ELF-1 (cell line): ENCODE data around the gene MAPRE3.

Source experiments
- DNase-seq: peaks from one replicate; pipeline ENCODE4 v3.0.0-alpha.2; 2016; ENCODE audit warnings: low read depth, low spot score

MAPRE3 gene

GRCh38 chr2:27039871-27040270 is 69.4 kb downstream of the MAPRE3 start:
- no peak for DNase-seq

- DNase-seq, result no peak
These were observed 69.8 kb downstream of the MAPRE3 start for GRCh38 chr2:27040282-27040681.

DNA sequence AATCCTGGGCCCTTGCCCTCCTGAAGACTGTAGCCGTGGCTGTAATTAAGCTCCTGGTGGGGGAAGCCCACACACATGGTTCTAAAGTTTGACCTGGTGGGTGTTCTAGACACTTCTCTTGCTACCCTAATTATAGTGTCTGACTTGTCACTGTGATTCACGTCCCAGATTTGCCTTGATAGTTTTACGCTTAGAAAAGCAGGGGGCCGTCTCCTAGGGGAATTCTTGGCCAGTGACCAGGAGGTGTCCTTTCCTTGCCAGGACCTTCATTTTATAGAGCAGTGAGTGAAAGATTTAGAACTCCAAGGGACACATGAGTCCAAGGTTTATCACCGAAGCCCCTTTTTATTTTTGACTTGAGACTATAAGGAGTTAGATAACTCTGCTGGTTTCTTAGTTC is 71.3 kb downstream of the MAPRE3 start:
- DNase-seq, result no peak

DNA sequence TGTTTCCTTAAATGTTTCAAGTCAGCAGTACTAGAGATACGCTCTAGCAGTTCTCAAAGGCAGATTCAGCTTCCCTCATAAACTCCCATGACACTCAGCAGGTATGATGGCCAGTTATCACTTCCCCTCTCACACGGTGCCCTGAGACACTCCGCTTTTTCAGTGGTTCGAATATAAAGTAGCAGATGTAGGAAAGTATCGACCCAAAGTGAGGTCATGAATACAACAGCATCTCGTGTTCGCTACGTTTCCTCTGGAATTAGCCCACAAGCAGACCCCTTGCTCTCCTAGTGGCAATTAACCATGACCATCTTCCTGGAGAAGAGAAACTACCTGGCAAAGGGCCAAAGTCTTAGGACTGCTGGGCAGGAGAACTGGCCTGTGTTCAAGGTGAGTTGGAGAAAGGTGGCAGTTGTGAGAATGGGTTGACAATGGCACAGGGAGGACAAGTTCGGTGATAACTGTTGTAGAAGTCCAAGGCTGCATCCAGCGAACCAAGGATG is 71.8 kb downstream of the MAPRE3 start:
- DNase-seq, result no peak

GRCh38 chr2:27042985-27043634 is 72.7 kb downstream of the MAPRE3 start:
- no peak for DNase-seq

DNA sequence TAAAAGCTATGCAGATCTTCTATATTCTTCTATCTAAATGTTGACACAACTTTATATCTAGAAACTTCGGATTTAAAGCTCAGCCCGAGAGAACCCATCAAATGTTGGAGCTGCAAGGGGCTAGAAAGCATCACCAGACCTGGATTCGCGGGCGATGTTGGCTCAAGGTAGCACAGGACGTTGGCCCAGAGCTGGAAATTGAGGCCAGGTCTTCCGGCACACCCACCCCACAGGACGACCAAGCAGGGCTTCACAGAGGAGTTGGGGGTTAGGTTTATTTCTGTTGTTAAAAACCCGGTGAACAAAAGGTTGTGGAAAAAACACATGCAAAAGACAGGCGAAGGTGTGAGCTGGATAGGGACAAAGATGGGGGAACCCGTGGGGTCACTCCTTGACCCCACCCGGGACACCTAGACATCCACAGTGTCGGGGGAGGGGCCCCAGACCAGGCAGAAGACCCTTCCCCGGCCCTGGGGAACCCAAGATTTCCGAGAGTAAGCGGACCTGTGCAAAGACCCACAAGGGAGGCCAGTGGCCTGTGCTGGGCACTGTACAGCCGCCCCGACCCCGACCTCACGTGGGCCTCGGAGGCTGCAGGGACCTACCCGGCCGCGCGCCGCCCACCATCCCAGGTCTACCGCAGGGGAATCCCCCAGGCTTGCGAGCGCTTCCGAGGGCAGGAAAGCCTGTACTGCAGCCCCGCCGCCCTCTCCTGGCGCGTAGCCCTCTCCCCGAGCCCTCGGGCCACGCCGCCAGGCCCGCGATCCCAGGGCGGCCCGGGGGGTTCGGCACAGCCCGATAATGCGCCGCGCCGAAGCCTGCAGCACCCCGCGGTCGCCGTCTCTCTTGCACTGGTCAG is 79.2 kb downstream of the MAPRE3 start:
- DNase-seq, result no peak

DNA sequence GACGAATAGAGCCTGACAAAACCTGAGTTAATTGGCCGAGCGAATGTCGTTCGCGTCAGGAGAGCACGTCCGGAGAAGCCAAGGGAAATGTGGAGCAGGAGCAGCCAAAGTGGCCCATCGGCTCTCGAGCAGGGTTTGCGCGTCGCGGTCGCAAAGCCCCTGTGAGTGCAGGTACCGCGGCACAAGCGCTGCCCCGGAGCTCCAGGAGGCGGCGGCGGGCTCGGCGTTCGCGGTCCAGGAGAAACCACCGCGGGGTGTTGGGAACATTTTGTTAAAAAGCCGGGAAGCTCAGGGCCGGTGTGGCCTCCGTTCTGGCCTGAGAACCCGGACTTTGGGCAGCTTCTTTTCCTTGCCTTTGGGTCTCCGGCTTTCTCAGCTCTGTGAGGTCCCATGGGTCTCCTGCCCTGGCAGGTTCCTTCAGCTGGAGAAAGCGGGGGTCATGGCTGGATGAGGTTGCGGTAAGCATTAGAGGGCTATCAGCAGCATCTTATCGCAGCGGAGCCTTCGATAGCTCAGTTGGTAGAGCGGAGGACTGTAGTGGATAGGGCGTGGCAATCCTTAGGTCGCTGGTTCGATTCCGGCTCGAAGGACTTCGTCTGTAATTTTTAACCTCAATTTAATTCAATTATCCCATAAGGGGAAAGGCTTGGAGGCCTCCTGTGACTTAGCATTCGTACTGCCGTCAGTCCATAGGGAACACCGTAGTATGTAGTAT is 80.0 kb downstream of the MAPRE3 start:
- DNase-seq, result peak; percentile 98

GRCh38 chr2:27050996-27051901 is 80.8 kb downstream of the MAPRE3 start, which contains the start of gene AGBL5:
Gene AGBL5, plus strand, starts transcription at chr2:27051668. Its CDS starts 1,291 bp downstream, at chr2:27052959.
- peak; percentile 97 for DNase-seq

DNA sequence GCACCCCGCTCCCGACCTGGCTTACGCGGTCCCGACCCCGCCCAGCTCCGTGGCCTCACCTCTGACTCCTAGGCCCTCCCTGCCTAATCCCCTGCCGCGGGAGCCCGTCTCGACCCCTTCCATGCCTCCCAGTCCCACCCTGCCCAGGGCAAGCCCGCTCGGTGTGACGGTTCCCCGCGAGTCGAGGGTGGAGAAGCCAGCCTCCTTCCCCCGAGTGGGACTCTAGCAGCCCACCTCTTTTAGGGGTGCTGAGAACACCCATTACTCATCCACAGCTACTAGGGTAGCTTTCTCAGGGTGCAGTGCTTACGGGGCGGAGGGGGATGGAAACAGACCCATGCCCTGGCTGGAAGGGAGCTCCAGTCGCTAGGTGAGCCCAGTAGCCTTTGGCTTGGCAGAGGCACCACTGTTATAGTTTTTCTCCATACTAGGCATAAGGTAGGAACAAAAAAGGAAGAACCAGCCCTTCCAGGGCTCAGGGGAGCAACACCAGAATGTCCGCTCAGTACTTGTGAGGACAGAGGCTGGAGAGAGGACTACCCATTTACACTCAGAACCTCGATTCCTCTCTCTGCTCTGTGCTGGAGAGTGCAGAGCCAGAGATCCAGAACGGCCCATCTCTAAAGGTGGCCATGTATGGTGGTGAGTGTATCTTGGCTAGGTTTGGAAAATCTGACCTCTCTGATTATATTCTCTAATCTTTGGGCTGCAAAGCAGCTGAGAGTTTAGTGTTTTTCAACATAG is 81.6 kb downstream of the MAPRE3 start:
- peak; percentile 29 for DNase-seq

DNA sequence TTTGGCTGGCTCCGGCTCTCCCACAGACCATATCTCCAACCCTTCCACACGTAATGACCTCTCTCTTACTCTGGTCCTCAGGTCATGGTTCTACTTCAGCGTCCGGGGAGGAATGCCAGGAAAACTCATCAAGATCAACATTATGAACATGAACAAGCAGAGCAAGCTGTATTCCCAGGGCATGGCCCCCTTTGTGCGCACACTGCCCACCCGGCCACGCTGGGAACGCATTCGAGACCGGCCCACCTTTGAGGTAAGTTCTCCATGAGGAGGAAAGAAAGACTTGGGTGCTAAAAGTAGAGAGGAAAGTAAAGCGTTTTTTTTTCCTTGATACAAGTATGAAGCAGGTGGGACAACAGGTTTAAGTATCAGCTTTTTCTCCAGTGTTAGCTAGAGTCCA is 82.9 kb downstream of the MAPRE3 start:
- DNase-seq, result no peak

- no peak for DNase-seq
These were observed 83.3 kb downstream of the MAPRE3 start for GRCh38 chr2:27053776-27054175.

GRCh38 chr2:27054721-27055120 is 84.3 kb downstream of the MAPRE3 start:
- DNase-seq, result no peak

DNA sequence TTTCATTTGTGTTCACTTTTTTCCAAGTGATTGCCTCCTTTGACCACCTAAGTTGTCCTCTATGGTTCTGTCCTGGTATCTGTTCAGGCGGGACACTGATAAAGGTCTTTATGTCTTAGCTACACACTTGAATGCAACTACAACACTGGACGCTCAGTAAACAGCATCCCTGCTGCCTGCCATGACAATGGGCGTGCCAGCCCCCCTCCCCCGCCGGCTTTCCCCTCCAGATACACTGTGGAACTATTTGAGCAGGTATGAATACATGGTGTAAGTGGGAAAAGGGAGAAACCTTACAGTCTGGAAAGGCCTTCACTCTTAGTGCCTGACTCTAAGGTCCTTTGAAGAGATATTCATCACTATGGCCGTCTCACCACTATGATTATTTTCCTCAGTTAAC is 86.7 kb downstream of the MAPRE3 start:
- no peak for DNase-seq

GRCh38 chr2:27058210-27058609 is 87.8 kb downstream of the MAPRE3 start:
- DNase-seq, result no peak

- DNase-seq, result no peak
These were observed 88.8 kb downstream of the MAPRE3 start for GRCh38 chr2:27059141-27059820.

- no peak for DNase-seq
These were observed 89.9 kb downstream of the MAPRE3 start for GRCh38 chr2:27060323-27060722.

GRCh38 chr2:27065128-27065527 is 94.7 kb downstream of the MAPRE3 start:
- no peak for DNase-seq

GRCh38 chr2:27067385-27067784 is 96.9 kb downstream of the MAPRE3 start:
- no peak for DNase-seq

GRCh38 chr2:27069436-27069835 is 99.0 kb downstream of the MAPRE3 start:
- no peak for DNase-seq
